Fibroblast of lung (primary cell): Measurements from ENCODE around the gene TRAF7. TPM values are rescaled to one million over a fixed set of nuclear protein-coding genes. Genes with fewer than 3 reads are reported as not detected.

ENCODE experiments used
- DNase-seq, 2 donors: peaks; one replicate each; pipeline versions ENCODE4 v3.0.0 to v3.0.0-alpha.2; 2010; ENCODE audit warnings: low read depth in 2 of 2
- H2AFZ ChIP-seq: 2 replicates; pipeline ENCODE4 v1.5.1; 2012; ENCODE audit warnings: low read length, control low read depth, inconsistent platforms
- H3K27ac ChIP-seq: 2 replicates; pipeline ENCODE4 v1.5.1; 2011; ENCODE audit warnings: low read length, control low read depth; ENCODE audit not compliant: insufficient read depth
- H3K27me3 ChIP-seq: 2 replicates; pipeline ENCODE4 v1.5.1; 2011; ENCODE audit warnings: mild to moderate bottlenecking, low read length; ENCODE audit not compliant: control insufficient read depth, insufficient read depth
- H3K36me3 ChIP-seq: 2 replicates; pipeline ENCODE4 v1.5.1; 2011; ENCODE audit warnings: low read length; ENCODE audit not compliant: control insufficient read depth, insufficient read depth
- H3K4me1 ChIP-seq: 2 replicates; pipeline ENCODE4 v1.5.1; 2011; ENCODE audit warnings: low read length; ENCODE audit not compliant: control insufficient read depth, insufficient read depth; ENCODE audit errors: extremely low read depth
- H3K4me2 ChIP-seq: 2 replicates; pipeline ENCODE4 v1.5.1; 2011; ENCODE audit warnings: low read length, control low read depth; ENCODE audit not compliant: insufficient read depth; ENCODE audit errors: extremely low read depth
- H3K4me3 ChIP-seq, 4 experiments: fragments of 200-600 bp in 1 of 4; sonication (generic) in 1 of 4; replicated peaks in 1 of 4; 2 replicates each; pipeline ENCODE4 v1.5.1; 2011 to 2016; ENCODE audit warnings: low read length in 4 of 4, low read depth in 3 of 4, mild to moderate bottlenecking in 3 of 4, control low read depth in 2 of 4, inconsistent platforms in 1 of 4, mixed read lengths in 1 of 4; ENCODE audit not compliant: insufficient read depth in 1 of 4; ENCODE audit errors: control extremely low read depth in 1 of 4
- H3K79me2 ChIP-seq: 2 replicates; pipeline ENCODE4 v1.5.1; 2012; ENCODE audit warnings: mild to moderate bottlenecking, low read length, inconsistent platforms; ENCODE audit not compliant: control insufficient read depth, insufficient read depth
- H3K9ac ChIP-seq: 2 replicates; pipeline ENCODE4 v1.5.1; 2011; ENCODE audit warnings: mild to moderate bottlenecking, low read length, control low read depth; ENCODE audit not compliant: insufficient read depth
- H3K9me3 ChIP-seq: 2 replicates; pipeline ENCODE4 v1.5.1; 2012; ENCODE audit warnings: low read depth, low read length; ENCODE audit not compliant: control insufficient read depth, insufficient read depth
- H4K20me1 ChIP-seq: 2 replicates; pipeline ENCODE4 v1.5.1; 2011; ENCODE audit warnings: low read length; ENCODE audit not compliant: control insufficient read depth, insufficient read depth; ENCODE audit errors: extremely low read depth
- EZH2 ChIP-seq: IDR thresholded peaks from 2 replicates; pipeline ENCODE4 v1.5.1; 2012; ENCODE audit warnings: low read length, control low read depth, mild to moderate bottlenecking; ENCODE audit errors: missing control alignments
- polyA plus RNA-seq, 2 donors: library from polyadenylated mRNA; depleted of rRNA in 1 of 2; stranded (reverse) in 1 of 2; unstranded in 1 of 2; fragments of >200 nt; gene quantifications; 2 replicates each; pipeline ENCODE4 v1.2.1, GENCODE V29; 2011 to 2012; ENCODE audit warnings: missing spikeins in 1 of 2
- total RNA-seq: library from RNA; depleted of rRNA; stranded (reverse); fragments of >200 nt; gene quantifications from 2 replicates; pipeline ENCODE4 v1.2.1, GENCODE V29; 2014
- TF ChIP-seq, protein P1 (sequence below), 2 donors: IDR thresholded peaks in 1 of 2; conservative IDR thresholded peaks in 1 of 2; 1 replicate in 1 of 2; 2 replicates in 1 of 2; pipeline ENCODE4 v1.5.1; 2011 to 2012; ENCODE audit warnings: low read length in 2 of 2, control low read depth in 1 of 2, inconsistent platforms in 1 of 2, low read depth in 1 of 2, mild to moderate bottlenecking in 1 of 2

The TRAF7 gene
- total and polyA plus RNA-seq, 2 donors (not counting 1 experiment from before 2014, with no cell fraction given) = 38.7 to 60.3 TPM

GRCh38 chr16:2216330-2216729, 60.7 kb downstream of the TRAF7 start:
- no peak overlapping the region for H3K4me3 ChIP-seq
- H4K20me1 ChIP-seq = no peaks in the 10 kb centered on the region
- DNase-seq = no peak
- peaks cover 7% of the 10 kb centered on the region for H3K4me1 ChIP-seq
- no peaks in the 10 kb centered on the region for H3K27me3 ChIP-seq
- peaks cover 18% of the 10 kb centered on the region for H3K79me2 ChIP-seq
- no peak overlapping the region for H3K27ac ChIP-seq
- no peak overlapping the region for H3K9ac ChIP-seq
- no peak overlapping the region for H3K4me2 ChIP-seq
- no peak for TF ChIP-seq EZH2
- TF ChIP-seq, protein P1, sequence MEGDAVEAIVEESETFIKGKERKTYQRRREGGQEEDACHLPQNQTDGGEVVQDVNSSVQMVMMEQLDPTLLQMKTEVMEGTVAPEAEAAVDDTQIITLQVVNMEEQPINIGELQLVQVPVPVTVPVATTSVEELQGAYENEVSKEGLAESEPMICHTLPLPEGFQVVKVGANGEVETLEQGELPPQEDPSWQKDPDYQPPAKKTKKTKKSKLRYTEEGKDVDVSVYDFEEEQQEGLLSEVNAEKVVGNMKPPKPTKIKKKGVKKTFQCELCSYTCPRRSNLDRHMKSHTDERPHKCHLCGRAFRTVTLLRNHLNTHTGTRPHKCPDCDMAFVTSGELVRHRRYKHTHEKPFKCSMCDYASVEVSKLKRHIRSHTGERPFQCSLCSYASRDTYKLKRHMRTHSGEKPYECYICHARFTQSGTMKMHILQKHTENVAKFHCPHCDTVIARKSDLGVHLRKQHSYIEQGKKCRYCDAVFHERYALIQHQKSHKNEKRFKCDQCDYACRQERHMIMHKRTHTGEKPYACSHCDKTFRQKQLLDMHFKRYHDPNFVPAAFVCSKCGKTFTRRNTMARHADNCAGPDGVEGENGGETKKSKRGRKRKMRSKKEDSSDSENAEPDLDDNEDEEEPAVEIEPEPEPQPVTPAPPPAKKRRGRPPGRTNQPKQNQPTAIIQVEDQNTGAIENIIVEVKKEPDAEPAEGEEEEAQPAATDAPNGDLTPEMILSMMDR (conservative IDR thresholded peaks at IDR 0.05 in 1 of 2, IDR thresholded peaks at IDR 0.05 in 1 of 2; ENCODE audit: low read depth in 1 of 2, low read length in 2 of 2) = no peak
- H2AFZ ChIP-seq = no peak overlapping the region
- H3K9me3 ChIP-seq = no peaks in the 10 kb centered on the region
- H3K36me3 ChIP-seq = peaks cover 2% of the 10 kb centered on the region

DNA sequence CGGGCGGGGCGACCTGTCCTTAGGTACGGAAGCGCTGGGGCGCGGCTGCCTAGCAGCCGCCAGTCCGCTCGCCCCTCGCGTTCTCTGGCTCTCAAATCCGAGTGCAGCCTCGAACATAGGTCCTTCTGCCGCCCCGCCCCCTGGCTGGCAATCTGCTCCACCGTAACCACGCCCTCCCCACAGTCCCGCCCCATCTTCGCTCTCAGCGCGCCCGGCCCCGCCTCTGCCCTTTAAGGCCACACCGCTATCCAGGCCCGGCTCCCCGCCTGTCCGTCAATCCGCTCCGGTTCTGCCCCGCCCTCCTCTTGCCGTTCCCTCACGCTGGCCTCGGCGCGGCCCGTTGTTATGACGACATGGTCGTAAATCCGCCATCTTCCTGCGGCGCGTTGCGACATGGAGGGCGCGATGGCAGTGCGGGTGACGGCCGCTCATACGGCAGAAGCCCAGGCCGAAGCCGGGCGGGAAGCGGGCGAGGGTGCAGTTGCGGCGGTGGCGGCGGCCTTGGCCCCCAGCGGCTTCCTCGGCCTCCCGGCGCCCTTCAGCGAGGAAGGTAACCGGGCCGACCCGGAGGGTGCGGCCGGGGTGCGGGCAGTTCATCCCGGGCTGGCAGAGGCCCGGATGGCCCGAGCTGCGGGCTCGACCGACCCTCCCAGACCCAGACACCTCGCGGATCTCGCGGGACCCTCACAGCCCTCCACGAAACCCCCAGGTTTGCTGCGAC, 67.8 kb downstream of the TRAF7 start, which contains the start of gene E4F1:
Gene E4F1 (plus strand): TSS at position 371 of the 721 bp plus-strand sequence. CDS start 23 bp downstream, at position 394.
- peak; percentile 99 to 100 for DNase-seq

DNA sequence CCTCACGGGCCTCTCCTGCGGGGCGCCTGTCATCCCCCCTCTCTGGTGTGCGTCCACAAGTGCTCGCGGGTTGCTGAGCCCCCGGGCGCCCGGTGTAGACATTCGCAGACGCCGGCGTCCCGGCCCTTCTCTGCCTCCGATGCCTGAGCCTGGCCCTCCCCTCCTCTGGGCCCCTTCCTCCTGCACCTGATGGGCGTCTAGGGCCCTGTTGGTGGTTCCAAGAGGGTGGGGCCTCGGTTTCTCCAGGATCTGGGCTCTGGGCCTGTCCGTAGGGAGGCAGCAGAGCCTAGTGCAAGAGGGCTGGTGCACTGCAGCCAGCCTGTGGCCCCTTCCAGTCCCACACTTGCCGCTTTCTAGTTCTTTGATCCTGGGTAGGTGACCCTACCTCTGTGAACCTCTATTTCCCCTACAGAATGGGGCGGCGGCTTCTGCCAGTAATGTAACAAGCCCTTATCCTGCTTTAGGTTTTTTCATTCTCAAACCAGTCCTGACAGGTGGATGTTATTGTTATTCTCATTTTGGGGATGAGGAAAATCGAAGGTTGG, 68.4 kb downstream of the TRAF7 start:
- Histone ChIP-seq H3K27ac (peak overlapping the region; percentile 73), H3K9ac (peak overlapping the region; percentile 86), H2AFZ (peak overlapping the region; percentile 47), H3K27me3 (no peaks in the 10 kb centered on the region), H3K79me2 (peaks cover 40% of the 10 kb centered on the region), H4K20me1 (no peaks in the 10 kb centered on the region), H3K4me1 (peaks cover 2% of the 10 kb centered on the region), H3K4me2 (peak overlapping the region; percentile 94), H3K4me3 (peak overlapping the region; percentile 75 to 99 (median 84)), H3K36me3 (peaks cover 6% of the 10 kb centered on the region), H3K9me3 (no peaks in the 10 kb centered on the region)
- peak; percentile 46 to 60 for DNase-seq
- TF ChIP-seq, protein P1 (conservative IDR thresholded peaks at IDR 0.05 in 1 of 2, IDR thresholded peaks at IDR 0.05 in 1 of 2; ENCODE audit: low read depth in 1 of 2, low read length in 2 of 2) = peak; percentile 17 to 21
- TF ChIP-seq EZH2 = no peak

More for the DNA sequence above, 67.8 kb downstream of the TRAF7 start, which contains the start of gene E4F1:
- H3K36me3 ChIP-seq = peaks cover 3% of the 10 kb centered on the region
- H3K4me3 ChIP-seq = peak within 1 kb of the TSS; percentile 75 to 99 (median 84)
- peak within 1 kb of the TSS; percentile 94 for H3K4me2 ChIP-seq
- no peaks in the 10 kb centered on the region for H3K9me3 ChIP-seq
- peaks cover 2% of the 10 kb centered on the region for H3K4me1 ChIP-seq
- H2AFZ ChIP-seq = peak within 1 kb of the TSS; percentile 47
- H3K9ac ChIP-seq = peak within 1 kb of the TSS; percentile 86
- H3K27me3 ChIP-seq = no peaks in the 10 kb centered on the region
- peak within 1 kb of the TSS; percentile 73 for H3K27ac ChIP-seq
- H3K79me2 ChIP-seq = peaks cover 38% of the 10 kb centered on the region
- no peak for TF ChIP-seq EZH2
- TF ChIP-seq, protein P1 (conservative IDR thresholded peaks at IDR 0.05 in 1 of 2, IDR thresholded peaks at IDR 0.05 in 1 of 2; ENCODE audit: low read depth in 1 of 2, low read length in 2 of 2) = no peak
- H4K20me1 ChIP-seq = no peaks in the 10 kb centered on the region
